Activated CD4-positive, alpha-beta T cell treated with anti-CD3 and anti-CD28 coated beads, Interleukin-2, amount 10 ng/mL, durations not matched to agents 24 days and 14 days (primary cell): ENCODE measurements around the gene ESRRG. TPM values are rescaled to one million over a fixed set of nuclear protein-coding genes. Genes with fewer than 3 reads are reported as not detected.
A peak's percentile ranks its signal among the peaks of the same experiment; 100 is the strongest.
"Not testable (repeated sequence)": the region's sequence is repeated elsewhere in the genome, so short reads cannot be mapped to it uniquely, and the experiment has no call there.

Experiments used
- DNase-seq: peaks from one replicate; pipeline ENCODE4 v3.0.0; 2022
- H3K27ac Mint-ChIP-seq: one replicate; pipeline ENCODE4 v1.8.0; 2022; ENCODE audit warnings: mild to moderate bottlenecking, mixed read lengths
- H3K27me3 Mint-ChIP-seq: one replicate; pipeline ENCODE4 v1.8.0; 2022; ENCODE audit warnings: mixed read lengths
- H3K36me3 Mint-ChIP-seq: one replicate; pipeline ENCODE4 v1.8.0; 2022; ENCODE audit warnings: low read depth, mild to moderate bottlenecking, mixed read lengths
- H3K4me1 Mint-ChIP-seq: one replicate; pipeline ENCODE4 v1.8.0; 2021; ENCODE audit warnings: mixed read lengths
- H3K4me3 Mint-ChIP-seq: one replicate; pipeline ENCODE4 v1.8.0; 2022; ENCODE audit warnings: mild to moderate bottlenecking, moderate library complexity, mixed read lengths
- H3K9me3 Mint-ChIP-seq: one replicate; pipeline ENCODE4 v1.8.0; 2021; ENCODE audit warnings: mixed read lengths
- intact Hi-C: fragments of 100-400 bp; cut with micrococcal nuclease; formaldehyde crosslinking; loops from one replicate; pipeline ENCODE4 v1.15.1; 2023
- total RNA-seq: library from RNA; stranded (reverse); gene quantifications from 2 replicates; pipeline ENCODE4 v1.2.3, GENCODE V29; 2022

Gene ESRRG
- total RNA-seq, 1 donor from 2014 or later, result not detected

- Mint-ChIP-seq H3K27me3 (no peaks in the 10 kb centered on the region), H3K4me1 (no peaks in the 10 kb centered on the region), H3K9me3 (no peaks in the 10 kb centered on the region), H3K4me3 (no peak overlapping the region), H3K36me3 (no peaks in the 10 kb centered on the region), H3K27ac (no peak overlapping the region)
- intact Hi-C loops, result no loop called here
- no peak for DNase-seq
These were observed 168.3 kb downstream of the ESRRG start for GRCh38 chr1:216554934-216555333.

GRCh38 chr1:216553766-216554165 lies 169.5 kb downstream of the ESRRG start:
- Mint-ChIP-seq H3K9me3 (no peaks in the 10 kb centered on the region), H3K27me3 (no peaks in the 10 kb centered on the region), H3K4me1 (no peaks in the 10 kb centered on the region), H3K27ac (no peak overlapping the region), H3K36me3 (no peaks in the 10 kb centered on the region), H3K4me3 (no peak overlapping the region)
- intact Hi-C loops, result no loop called here
- no peak for DNase-seq

GRCh38 chr1:216553040-216553439 lies 170.2 kb downstream of the ESRRG start:
- no peaks in the 10 kb centered on the region for H3K27me3 Mint-ChIP-seq
- no peaks in the 10 kb centered on the region for H3K4me1 Mint-ChIP-seq
- no peak overlapping the region for H3K27ac Mint-ChIP-seq
- H3K9me3 Mint-ChIP-seq, result no peaks in the 10 kb centered on the region
- intact Hi-C loops, result no loop called here
- no peaks in the 10 kb centered on the region for H3K36me3 Mint-ChIP-seq
- H3K4me3 Mint-ChIP-seq, result no peak overlapping the region
- no peak for DNase-seq

- Mint-ChIP-seq H3K9me3 (no peaks in the 10 kb centered on the region), H3K4me1 (no peaks in the 10 kb centered on the region), H3K27me3 (no peaks in the 10 kb centered on the region), H3K4me3 (no peak overlapping the region), H3K36me3 (no peaks in the 10 kb centered on the region), H3K27ac (no peak overlapping the region)
- intact Hi-C loops, result no loop called here
- no peak for DNase-seq
These were observed 173.4 kb downstream of the ESRRG start for GRCh38 chr1:216549796-216550195.

- no peaks in the 10 kb centered on the region for H3K9me3 Mint-ChIP-seq
- no peak overlapping the region for H3K27ac Mint-ChIP-seq
- DNase-seq, result no peak
- no peaks in the 10 kb centered on the region for H3K36me3 Mint-ChIP-seq
- no peaks in the 10 kb centered on the region for H3K4me1 Mint-ChIP-seq
- no peaks in the 10 kb centered on the region for H3K27me3 Mint-ChIP-seq
- intact Hi-C loops, result no loop called here
- no peak overlapping the region for H3K4me3 Mint-ChIP-seq
These were observed 180.5 kb downstream of the ESRRG start for GRCh38 chr1:216542741-216543140.

- intact Hi-C loops, result no loop called here
- no peaks in the 10 kb centered on the region for H3K36me3 Mint-ChIP-seq
- H3K27ac Mint-ChIP-seq, result no peak overlapping the region
- H3K27me3 Mint-ChIP-seq, result no peaks in the 10 kb centered on the region
- H3K4me3 Mint-ChIP-seq, result no peak overlapping the region
- H3K9me3 Mint-ChIP-seq, result no peaks in the 10 kb centered on the region
- H3K4me1 Mint-ChIP-seq, result no peaks in the 10 kb centered on the region
- DNase-seq, result no peak
These were observed 181.0 kb downstream of the ESRRG start for GRCh38 chr1:216542263-216542662.

- Mint-ChIP-seq H3K27ac (no peak overlapping the region), H3K4me1 (no peaks in the 10 kb centered on the region), H3K27me3 (no peaks in the 10 kb centered on the region), H3K36me3 (no peaks in the 10 kb centered on the region), H3K4me3 (no peak overlapping the region), H3K9me3 (no peaks in the 10 kb centered on the region)
- DNase-seq, result no peak
- intact Hi-C loops, result no loop called here
These were observed 187.5 kb downstream of the ESRRG start for GRCh38 chr1:216535751-216536150.

GRCh38 chr1:216535059-216535458 lies 188.2 kb downstream of the ESRRG start:
- DNase-seq, result no peak
- intact Hi-C loops, result no loop called here
- H3K27me3 Mint-ChIP-seq, result no peaks in the 10 kb centered on the region
- no peak overlapping the region for H3K4me3 Mint-ChIP-seq
- no peak overlapping the region for H3K27ac Mint-ChIP-seq
- H3K9me3 Mint-ChIP-seq, result no peaks in the 10 kb centered on the region
- no peaks in the 10 kb centered on the region for H3K36me3 Mint-ChIP-seq
- no peaks in the 10 kb centered on the region for H3K4me1 Mint-ChIP-seq

- H3K27ac Mint-ChIP-seq, result no peak overlapping the region
- H3K27me3 Mint-ChIP-seq, result no peaks in the 10 kb centered on the region
- intact Hi-C loops, result no loop called here
- H3K4me1 Mint-ChIP-seq, result no peaks in the 10 kb centered on the region
- H3K36me3 Mint-ChIP-seq, result no peaks in the 10 kb centered on the region
- DNase-seq, result no peak
- no peaks in the 10 kb centered on the region for H3K9me3 Mint-ChIP-seq
- H3K4me3 Mint-ChIP-seq, result no peak overlapping the region
These were observed 189.5 kb downstream of the ESRRG start for GRCh38 chr1:216533776-216534175.

- DNase-seq, result no peak
- H3K4me3 Mint-ChIP-seq, result no peak overlapping the region
- intact Hi-C loops, result no loop called here
- H3K9me3 Mint-ChIP-seq, result no peaks in the 10 kb centered on the region
- no peak overlapping the region for H3K27ac Mint-ChIP-seq
- no peaks in the 10 kb centered on the region for H3K36me3 Mint-ChIP-seq
- no peaks in the 10 kb centered on the region for H3K27me3 Mint-ChIP-seq
- H3K4me1 Mint-ChIP-seq, result no peaks in the 10 kb centered on the region
These were observed 190.9 kb downstream of the ESRRG start for GRCh38 chr1:216532251-216532798.

- intact Hi-C loops, result no loop called here
- H3K27ac Mint-ChIP-seq, result no peak overlapping the region
- peak overlapping the region; percentile 65 for H3K4me3 Mint-ChIP-seq
These were observed 191.7 kb downstream of the ESRRG start for GRCh38 chr1:216531263-216532239.

GRCh38 chr1:216529851-216530250 lies 193.4 kb downstream of the ESRRG start:
- H3K27me3 Mint-ChIP-seq, H3K9me3 Mint-ChIP-seq, H3K36me3 Mint-ChIP-seq, H3K4me3 Mint-ChIP-seq, intact Hi-C loops, DNase-seq, H3K4me1 Mint-ChIP-seq, H3K27ac Mint-ChIP-seq: not testable (repeated sequence)

More at GRCh38 chr1:216531263-216532239, 191.7 kb downstream of the ESRRG start:
- Mint-ChIP-seq H3K36me3 (no peaks in the 10 kb centered on the region), H3K4me1 (no peaks in the 10 kb centered on the region), H3K27me3 (no peaks in the 10 kb centered on the region), H3K9me3 (no peaks in the 10 kb centered on the region)
- no peak for DNase-seq

GRCh38 chr1:216528816-216529215 lies 194.4 kb downstream of the ESRRG start:
- H3K4me1 Mint-ChIP-seq, result no peaks in the 10 kb centered on the region
- no peak overlapping the region for H3K4me3 Mint-ChIP-seq
- H3K36me3 Mint-ChIP-seq, result no peaks in the 10 kb centered on the region
- no peaks in the 10 kb centered on the region for H3K27me3 Mint-ChIP-seq
- H3K9me3 Mint-ChIP-seq, result no peaks in the 10 kb centered on the region
- H3K27ac Mint-ChIP-seq, result no peak overlapping the region
- intact Hi-C loops, result no loop called here
- no peak for DNase-seq

GRCh38 chr1:216523449-216524190 lies 199.6 kb downstream of the ESRRG start:
- no peak overlapping the region for H3K4me3 Mint-ChIP-seq
- no peaks in the 10 kb centered on the region for H3K36me3 Mint-ChIP-seq
- intact Hi-C loops, result no loop called here
- no peak overlapping the region for H3K27ac Mint-ChIP-seq
- no peaks in the 10 kb centered on the region for H3K27me3 Mint-ChIP-seq
- H3K9me3 Mint-ChIP-seq, result no peaks in the 10 kb centered on the region
- DNase-seq, result no peak
- no peaks in the 10 kb centered on the region for H3K4me1 Mint-ChIP-seq
